NCI-H1930 (cell line): Measurements from ENCODE around the gene GFER.
"Not testable (repeated sequence)": the region's sequence is repeated elsewhere in the genome, so short reads cannot be mapped to it uniquely, and the experiment has no call there.

Experiments
- DNase-seq, 2 experiments: peaks; one replicate each; lab custom pipeline; 2025; lab: John Stamatoyannopoulos, UW

Gene GFER

GRCh38 chr16:2026461-2027023 lies 42.5 kb downstream of the GFER start, which contains the start of gene NHERF2:
Gene NHERF2, plus strand, starts transcription at chr16:2026902. Its CDS starts 104 bp downstream, at chr16:2027006.
- no peak for DNase-seq

- DNase-seq, result no peak
These were observed 43.3 kb downstream of the GFER start for GRCh38 chr16:2027024-2028010.

GRCh38 chr16:2028146-2028545 lies 44.2 kb downstream of the GFER start:
- DNase-seq, result no peak

GRCh38 chr16:2028620-2029220 lies 44.7 kb downstream of the GFER start:
- no peak for DNase-seq

GRCh38 chr16:2029350-2029749 lies 45.4 kb downstream of the GFER start:
- no peak for DNase-seq

- no peak for DNase-seq
These were observed 46.0 kb downstream of the GFER start for GRCh38 chr16:2030036-2030435.

- no peak for DNase-seq
These were observed 47.1 kb downstream of the GFER start for GRCh38 chr16:2031081-2031577.

GRCh38 chr16:2032285-2033056 lies 48.5 kb downstream of the GFER start:
- DNase-seq, result no peak

- DNase-seq, result no peak
These were observed 49.3 kb downstream of the GFER start for GRCh38 chr16:2033057-2033908.

GRCh38 chr16:2033909-2034695 lies 50.1 kb downstream of the GFER start:
- not testable (repeated sequence) for DNase-seq

- DNase-seq, result no peak
These were observed 50.9 kb downstream of the GFER start for GRCh38 chr16:2034696-2035430.

GRCh38 chr16:2035431-2036199 lies 51.6 kb downstream of the GFER start:
- no peak for DNase-seq

- no peak for DNase-seq
These were observed 52.4 kb downstream of the GFER start for GRCh38 chr16:2036200-2036966.

- no peak for DNase-seq
These were observed 53.1 kb downstream of the GFER start for GRCh38 chr16:2037115-2037514.
